Measurements from ENCODE around the gene RPL36A.

The RPL36A gene

DNA sequence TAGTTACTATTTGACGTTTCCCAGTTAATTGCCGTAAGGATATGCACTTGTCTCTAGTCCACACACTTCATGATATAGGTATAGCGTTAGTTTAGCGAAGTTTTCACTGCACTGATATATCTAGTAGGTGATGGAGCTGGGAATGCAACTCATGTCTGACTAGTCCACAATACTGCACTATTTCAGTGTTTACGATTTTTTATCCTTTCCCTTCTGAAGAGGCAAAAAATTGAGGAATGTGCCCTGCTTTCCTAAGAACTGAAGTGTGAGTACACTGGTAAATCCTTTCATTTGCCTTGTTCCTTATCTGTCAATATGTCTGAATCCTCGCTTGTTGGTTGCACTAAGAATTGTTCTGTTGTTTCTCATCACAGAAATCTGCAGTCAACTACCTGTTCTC is 1.0 kb downstream of the RPL36A start:
- no peak for DNase-seq (ENCODE audit: low read depth in 2 of 3, low spot score in 1 of 3)

DNA sequence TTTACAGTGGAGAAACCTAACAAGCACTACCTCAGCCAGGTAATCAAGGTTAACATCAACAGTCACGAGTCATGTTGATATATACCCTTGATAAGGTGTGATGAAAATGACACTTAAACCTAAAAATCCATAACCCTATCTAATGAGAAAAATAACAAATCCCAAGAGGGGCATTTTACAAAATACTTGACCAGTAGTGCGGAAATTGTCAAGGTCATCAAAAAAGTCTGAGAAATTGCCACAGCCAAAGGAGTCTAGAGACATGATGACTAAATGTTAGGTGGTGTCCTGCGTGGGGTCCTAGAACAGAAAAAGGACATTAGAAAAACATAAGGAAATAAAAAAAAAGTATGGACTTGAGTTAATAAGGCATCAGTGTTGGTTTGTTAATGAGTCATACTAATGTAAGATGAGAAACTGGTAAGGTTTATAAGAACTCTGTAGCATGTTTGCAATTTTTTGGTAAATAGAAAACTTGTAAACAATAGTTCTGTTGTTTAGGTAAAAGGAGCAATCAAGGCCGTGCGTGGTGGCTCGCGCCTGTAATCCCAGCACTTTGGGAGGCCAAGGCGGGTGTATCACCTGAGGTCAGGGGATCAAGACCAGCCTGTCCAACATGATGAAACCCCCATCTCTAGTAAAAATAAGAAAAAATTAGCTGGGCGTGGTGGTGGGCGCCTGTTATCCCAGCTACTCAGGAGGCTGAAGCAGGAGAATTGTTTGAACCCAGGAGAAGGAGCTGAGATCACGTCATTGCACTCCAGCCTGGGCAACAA is 2.9 kb downstream of the RPL36A start:
- no peak for DNase-seq (ENCODE audit: low read depth in 2 of 3, low spot score in 1 of 3)

DNA sequence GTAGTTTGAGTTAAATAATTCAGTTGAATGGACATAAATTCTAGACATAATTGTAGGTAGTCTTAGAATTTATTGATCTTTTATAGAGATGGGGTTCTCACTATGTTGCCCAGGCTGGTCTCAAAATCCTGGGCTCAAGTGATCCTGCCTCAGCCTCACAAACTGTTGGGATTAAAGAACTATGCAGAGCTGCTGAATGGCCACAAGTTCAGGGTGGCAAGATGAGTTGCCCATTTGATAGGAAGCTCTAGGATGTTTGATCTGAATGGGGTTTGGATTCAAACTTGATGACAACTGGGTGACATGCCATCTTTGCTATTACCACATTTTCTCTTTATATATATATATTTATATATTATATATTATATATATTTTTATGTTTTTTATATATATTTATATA is 3.6 kb downstream of the RPL36A start:
- no peak for DNase-seq (ENCODE audit: low read depth in 2 of 3, low spot score in 1 of 3)

DNA sequence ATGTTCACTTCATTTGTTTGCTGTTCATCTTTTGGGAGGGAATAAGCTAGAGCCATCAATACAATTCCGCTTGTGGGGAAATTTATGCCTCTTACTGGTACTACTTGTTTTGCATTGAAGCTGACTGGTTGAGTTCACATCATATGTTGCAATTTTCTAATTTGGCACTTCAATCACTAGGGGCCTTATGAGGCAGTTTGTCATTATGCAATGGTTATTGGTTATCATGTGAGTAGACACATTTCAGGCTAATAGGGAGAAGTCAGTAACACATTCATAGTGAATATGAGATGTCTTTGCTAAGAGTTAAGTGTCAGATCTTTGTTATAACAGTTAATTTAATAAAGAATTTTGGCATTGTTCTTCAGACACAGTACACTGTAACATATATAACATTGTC is 5.0 kb downstream of the RPL36A start:
- DNase-seq (ENCODE audit: low read depth in 2 of 3, low spot score in 1 of 3) = no peak

DNA sequence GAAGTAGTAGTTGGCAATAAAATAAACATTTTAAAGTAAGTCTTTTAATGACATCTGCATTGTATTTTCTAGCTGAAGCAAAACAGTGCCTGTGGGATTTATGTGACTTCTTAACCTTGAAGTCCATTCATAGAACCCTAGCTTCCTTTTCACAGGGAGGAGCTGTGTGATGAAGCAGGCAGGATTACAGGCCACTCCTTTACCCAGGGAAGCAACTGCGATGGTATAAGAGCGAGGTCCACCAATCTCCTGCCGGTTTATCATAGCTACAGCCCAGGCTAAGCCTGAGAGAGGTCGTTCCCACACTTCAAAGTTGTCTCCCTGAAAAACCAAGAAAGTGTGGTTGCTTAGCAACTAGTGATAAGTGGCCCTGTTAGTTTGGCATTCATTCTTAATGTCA is 7.0 kb downstream of the RPL36A start:
- DNase-seq (ENCODE audit: low read depth in 2 of 3, low spot score in 1 of 3) = no peak

DNA sequence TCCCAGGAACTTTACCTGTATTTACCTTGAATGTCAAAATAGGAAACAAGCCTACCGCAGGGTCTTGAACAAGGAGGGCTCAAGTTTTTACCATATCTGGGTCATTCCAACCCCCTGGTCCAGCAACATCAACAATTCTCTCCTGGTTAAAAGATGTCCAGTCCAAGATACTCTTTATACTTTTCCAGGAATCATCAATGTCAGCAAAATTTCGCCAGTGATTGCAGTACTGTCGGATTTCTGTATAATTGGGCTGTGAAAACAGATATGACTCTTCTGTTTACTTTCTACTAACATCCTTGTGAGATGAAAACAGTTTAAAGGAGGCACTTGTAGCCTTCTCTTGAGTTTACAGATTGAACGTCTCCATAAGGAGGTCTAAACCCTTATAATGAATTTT is 7.9 kb downstream of the RPL36A start:
- no peak for DNase-seq (ENCODE audit: low read depth in 2 of 3, low spot score in 1 of 3)

DNA sequence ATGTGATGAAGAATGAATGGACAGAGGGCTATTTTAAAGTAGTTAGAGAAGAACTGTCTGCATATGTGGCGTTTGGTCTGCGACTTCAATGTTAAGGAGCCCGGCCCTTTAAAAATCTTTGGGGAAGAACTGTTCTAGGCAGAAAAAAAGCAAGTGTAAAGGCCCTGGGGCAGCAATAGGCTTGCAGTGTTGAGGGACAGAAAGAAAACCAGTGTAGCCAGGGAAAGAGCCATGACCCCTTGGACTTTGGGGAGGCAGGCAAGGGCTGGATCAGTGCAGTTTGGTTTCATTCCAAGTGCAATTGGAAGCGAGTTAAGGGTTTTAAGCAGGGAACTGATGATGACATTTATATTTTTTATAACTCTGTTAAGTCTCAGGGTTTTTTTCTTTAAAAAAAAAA is 9.0 kb downstream of the RPL36A start:
- no peak for DNase-seq (ENCODE audit: low read depth in 2 of 3, low spot score in 1 of 3)

DNA sequence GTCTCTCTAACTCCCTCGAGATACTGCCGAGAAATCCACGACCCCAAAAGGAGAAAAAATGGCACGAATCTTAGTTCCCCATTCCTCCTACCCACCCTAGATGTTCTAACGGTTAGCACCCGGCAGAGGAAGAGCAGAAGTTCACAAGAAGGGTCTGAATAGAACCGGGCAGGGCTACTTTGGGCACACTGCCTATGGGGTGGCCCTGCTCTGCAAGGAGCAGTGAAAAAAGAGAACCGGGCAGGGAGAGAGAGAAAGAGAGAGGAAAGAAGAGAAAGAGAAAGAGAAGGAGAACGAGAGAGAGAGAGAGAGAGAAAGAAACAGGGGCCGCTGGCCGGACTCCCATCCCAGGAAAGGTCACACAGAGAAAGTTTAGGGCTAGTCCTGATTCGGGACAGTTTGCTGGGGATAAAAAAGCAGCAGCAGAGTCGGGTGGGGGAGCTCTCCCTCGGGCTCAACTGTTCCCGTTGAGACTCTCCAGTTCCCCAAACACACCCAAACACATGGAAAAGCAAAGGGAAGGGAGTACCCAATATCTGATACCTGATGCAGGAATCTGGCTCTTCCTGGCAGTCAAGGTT is 16.4 kb downstream of the RPL36A start:
- no peak for DNase-seq (ENCODE audit: low read depth in 2 of 3, low spot score in 1 of 3)

DNA sequence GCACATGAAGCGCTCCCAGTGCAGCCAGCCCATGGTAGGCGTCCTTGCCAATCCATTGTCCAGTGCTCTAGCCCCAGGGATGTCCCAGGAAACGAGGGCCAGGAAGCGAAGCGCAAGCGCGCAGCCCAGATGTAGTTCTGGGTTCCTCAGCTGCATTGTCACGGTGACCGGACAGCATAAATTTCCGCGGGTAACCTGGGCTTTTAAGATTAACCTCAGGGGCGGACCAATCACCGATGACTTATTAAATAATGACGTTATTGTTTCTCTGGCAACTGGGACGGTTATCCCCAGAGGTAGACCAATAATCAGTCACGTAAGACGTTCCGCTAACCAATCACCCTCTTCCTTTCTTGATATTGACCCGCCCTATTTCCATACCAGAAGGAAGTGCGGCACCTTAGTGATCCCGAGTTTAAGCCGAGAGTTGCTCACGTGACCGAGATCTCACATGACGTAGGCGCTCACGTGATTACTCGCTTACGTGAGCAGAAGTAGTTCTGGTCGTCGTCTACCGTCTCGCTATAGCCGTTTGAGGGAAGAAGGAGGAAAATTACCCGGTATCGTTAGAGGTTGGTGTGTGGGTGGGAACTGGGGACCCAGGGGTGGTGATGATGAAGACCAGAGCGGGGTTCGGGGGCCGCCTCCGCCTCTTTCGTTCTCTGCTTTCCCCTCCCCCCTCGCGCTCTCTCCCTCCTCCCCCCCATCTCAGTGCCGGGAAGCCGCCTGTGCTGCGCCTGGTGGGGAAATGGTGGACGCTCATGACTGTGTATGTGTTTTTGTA is 17.1 kb downstream of the RPL36A start, which contains the start of the genes GLA and HNRNPH2:
GLA (minus strand) TSS at position 178 of the 784 bp plus-strand sequence; CDS start at position 156, 22 bp downstream.
HNRNPH2 (plus strand) TSS at position 475 of the 784 bp plus-strand sequence. CDS start 3,767 bp downstream, outside the sequence.
- DNase-seq (ENCODE audit: low read depth in 2 of 3, low spot score in 1 of 3) = peak; percentile 77 to 83 (median 82)

DNA sequence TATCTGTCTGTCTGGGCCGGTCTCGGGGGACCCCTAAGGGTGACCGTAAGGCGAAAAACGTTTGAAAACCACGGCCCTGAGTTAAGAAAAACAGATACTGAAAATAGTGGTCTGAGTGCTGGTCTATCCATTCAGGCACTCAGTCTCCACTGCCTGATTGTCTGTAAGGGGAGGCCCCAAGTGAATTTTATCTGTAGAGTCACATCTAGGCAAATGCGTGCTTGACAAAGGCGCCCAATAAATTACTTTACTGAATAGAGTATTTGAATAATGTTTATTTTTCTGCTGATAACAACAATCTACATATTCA is 17.7 kb downstream of the RPL36A start:
- no peak for DNase-seq (ENCODE audit: low read depth in 2 of 3, low spot score in 1 of 3)

DNA sequence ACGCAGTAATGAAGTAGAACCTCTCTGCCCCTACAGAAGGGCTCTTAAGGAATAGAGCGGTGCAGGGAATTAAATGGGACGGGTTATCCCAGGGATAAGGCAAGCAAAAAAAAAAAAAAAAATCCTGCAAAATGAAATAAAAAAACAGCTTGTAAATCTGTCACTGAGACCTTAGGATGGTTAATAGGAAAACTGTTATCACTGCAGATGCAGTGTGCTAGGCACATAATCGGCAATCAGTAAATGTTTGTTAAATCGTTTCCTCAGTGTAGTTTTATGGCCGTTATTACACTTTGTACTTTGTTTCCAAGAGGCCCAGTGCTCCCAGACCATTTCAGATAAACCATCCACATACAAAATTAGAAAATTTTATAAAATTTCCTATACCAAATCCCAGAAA is 18.2 kb downstream of the RPL36A start:
- no peak for DNase-seq (ENCODE audit: low read depth in 2 of 3, low spot score in 1 of 3)

DNA sequence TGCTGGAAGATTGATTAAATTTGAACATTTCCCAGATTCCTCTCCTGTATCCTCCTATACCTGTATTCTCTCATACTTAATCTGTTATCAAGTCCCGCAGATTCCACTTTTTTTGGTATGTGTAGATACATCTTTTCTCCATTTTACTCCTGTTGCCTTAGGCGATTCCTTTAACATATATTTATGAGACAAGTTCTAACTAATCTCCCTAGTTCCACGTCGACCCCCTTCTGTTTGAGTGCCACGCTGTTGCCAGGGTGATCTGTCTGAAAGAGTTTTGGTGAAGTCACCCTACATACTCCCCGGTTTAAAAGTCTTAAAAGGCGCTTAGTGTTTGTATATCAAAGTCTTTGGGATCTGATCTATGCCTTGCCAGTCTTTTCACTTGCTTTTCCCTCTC is 19.6 kb downstream of the RPL36A start:
- no peak for DNase-seq (ENCODE audit: low read depth in 2 of 3, low spot score in 1 of 3)

DNA sequence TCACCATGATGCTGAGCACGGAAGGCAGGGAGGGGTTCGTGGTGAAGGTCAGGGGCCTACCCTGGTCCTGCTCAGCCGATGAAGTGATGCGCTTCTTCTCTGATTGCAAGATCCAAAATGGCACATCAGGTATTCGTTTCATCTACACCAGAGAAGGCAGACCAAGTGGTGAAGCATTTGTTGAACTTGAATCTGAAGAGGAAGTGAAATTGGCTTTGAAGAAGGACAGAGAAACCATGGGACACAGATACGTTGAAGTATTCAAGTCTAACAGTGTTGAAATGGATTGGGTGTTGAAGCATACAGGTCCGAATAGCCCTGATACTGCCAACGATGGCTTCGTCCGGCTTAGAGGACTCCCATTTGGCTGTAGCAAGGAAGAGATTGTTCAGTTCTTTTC is 21.2 kb downstream of the RPL36A start:
- no peak for DNase-seq (ENCODE audit: low read depth in 2 of 3, low spot score in 1 of 3)

DNA sequence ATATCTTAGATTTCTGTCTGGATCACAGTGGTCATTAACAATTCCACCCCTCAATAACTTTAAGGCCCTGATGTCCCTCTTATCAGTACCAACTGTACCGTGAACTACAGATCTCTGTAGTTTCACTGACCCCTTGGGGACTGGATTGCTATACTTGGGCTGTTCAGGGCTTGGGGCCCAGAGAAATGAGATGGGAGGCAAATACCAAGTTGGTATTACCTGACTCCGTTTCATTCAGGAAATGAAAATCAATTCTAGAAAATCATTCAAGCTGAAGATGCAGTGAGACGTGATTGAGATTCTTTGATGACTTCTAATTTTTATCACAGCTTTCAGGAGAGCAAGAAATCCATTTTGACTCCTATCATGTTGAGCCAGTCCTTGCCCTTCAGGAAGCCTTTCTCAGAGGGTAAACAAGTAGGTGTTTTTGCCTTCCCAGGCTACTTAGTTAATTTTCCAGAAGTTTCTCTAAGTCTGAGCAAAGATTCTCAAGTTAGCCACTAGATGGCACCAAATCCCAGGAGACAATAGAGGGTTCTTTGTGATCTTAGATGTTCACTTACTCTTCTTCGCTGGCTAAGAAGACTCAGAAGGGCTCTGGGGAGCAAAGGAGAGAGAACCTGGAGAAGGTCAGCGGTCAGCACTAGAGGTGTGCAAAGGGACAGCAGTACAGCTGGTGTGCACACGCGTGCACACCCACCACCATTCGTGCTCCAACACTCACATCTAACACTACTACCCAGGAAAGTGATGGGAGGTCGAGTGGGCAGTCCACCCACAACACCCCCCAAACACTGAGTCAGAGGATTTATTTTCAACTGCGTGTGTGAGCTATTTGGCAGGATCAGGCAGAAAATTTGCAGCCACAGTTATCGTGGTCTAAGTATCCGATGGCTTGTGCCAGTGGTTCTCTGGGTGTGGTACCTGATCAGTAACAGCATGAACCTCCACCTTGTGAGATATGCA is 24.7 kb downstream of the RPL36A start:
- DNase-seq (ENCODE audit: low read depth in 2 of 3, low spot score in 1 of 3) = peak in 1 of 3 donors; percentile 53

DNA sequence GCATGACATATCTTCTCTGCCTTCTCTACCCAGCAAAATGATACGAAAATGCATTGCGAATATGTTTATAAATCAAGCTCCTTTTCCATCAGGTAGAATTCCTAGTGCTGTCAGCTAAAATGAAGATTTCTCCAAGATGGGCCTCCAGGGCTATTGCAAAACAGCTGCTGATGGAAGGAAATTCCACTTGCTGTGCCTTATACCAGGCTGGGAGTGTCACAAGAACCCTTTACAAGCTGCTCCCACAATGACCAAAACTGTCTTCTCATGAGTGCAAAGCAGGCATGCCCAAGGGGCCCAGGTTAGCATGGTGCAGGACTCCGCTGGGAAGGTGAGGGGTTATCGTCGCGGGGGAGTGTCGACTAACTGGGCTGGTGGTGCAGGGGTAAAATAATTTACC is 25.9 kb downstream of the RPL36A start:
- no peak for DNase-seq (ENCODE audit: low read depth in 2 of 3, low spot score in 1 of 3)

DNA sequence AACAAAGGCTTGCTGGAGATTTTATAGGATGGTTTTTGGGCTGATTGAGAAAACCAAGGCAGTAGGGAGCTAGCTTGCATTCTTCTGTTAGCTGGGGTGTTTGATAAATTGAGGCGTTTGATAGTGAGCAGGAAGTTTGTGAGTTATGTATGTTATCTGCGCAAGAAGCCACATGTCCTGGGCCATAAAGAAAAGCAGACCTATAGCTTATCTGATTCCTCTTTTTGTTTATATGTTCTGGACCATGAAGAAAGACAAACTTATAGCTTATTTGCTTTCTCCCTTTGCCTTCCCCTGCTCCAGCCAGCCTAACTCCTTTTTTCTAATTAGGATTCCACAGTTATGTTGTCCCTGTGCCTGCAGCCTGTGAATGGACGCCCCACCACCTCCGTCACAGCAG is 26.4 kb downstream of the RPL36A start:
- DNase-seq (ENCODE audit: low read depth in 2 of 3, low spot score in 1 of 3) = no peak

DNA sequence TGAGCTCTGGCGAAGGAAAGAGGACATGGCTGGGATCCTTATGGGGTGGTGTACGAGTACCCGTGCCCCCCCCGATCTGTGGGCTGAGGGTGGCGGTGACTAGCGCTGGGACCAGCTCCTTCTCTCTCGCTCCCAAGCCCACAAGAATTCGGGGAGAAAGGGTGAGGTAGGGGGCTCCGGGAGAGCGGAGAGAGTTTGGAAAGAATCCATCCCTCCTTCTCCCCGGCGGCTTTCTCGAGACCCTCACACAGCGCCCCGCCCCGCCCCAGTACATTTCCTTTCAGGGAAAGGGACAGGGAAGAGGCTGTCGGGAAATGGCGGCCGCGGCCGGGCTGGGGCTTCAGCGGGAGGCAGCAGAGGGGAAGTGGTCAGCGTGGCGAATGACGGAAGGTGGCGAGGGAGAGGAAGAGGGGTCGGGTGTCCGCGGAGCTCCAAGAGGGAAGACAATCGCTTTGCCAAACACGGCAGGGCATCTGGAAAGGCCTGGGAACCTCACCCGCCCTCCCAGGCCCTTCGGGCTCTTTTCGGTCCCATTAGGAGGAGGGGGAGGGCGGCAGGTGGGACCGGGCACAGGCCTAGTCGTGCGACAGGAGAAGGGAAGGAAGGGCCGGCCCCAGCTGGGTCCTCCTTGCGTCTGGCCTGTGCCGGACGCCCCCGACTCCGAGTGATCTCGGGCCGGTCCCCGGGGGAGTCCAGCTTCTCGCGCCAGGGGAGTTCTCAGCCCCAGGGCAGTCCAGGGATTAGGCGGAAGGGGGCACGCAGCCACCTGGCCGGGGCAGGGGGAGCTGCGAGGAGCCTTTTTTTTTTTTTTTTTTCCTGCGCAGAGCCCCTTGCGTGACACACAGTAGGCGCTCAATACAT is 27.4 kb downstream of the RPL36A start:
- peak in 1 of 3 donors; percentile 34 for DNase-seq (ENCODE audit: low read depth in 2 of 3, low spot score in 1 of 3)

DNA sequence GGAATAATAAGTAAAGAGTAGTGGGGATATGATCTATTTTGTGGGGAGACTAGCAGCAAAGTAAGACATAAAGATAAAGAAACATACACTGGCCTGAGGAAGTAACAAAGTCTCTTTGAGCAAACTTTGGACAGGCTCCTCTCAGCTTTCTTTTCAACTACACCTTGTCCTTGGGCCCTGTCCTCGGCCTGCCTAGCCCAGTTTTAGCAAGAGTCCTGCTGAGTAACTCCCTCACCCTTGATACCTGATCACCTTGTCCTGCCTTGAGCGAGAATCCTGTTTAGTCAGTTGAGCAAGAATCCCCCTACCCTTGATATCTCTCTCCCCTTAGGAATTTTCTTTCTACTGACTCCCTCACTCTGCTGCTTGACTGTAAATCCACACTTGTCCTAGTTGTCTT is 28.7 kb downstream of the RPL36A start:
- DNase-seq (ENCODE audit: low read depth in 2 of 3, low spot score in 1 of 3) = no peak

DNA sequence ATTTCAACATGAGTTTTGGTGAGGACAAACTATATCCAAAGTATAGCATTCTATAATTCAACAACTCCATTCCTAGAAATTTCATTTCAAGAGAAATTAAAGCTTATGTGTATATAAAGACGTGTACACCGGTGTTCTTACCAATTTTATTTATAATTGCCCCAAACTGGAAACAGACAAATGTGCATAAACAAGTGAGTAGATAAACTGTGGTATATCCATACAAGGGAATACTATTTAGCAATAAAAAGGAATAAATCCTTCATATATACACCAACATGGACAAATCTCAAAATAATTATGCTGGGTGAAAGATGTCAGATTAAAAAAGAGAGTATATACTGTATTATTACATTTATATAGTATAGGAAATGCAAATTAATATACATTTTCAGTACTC is 37.1 kb downstream of the RPL36A start:
- no peak for DNase-seq (ENCODE audit: low read depth in 2 of 3, low spot score in 1 of 3)

DNA sequence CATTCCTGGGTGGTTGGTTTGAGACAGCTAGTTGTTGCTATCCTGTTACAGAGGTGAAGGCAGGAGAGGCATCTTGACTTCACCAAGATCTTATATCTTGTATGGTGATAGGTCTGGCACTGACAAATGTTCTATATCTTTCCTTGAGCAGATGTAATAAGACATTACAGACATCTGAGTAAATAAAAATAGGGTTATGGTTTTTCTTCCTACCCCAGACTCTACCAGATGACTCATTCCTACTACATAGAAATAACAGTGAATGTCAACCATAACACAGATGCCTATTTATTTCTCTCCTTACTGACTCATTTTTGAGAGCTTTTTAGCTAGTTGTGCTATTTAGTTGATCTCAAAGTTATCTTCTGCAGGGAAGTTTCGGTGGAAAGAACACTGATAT is 39.1 kb downstream of the RPL36A start:
- DNase-seq (ENCODE audit: low read depth in 2 of 3, low spot score in 1 of 3) = no peak
